ENCODE data around the gene NKX1-2.

NKX1-2 gene

DNA sequence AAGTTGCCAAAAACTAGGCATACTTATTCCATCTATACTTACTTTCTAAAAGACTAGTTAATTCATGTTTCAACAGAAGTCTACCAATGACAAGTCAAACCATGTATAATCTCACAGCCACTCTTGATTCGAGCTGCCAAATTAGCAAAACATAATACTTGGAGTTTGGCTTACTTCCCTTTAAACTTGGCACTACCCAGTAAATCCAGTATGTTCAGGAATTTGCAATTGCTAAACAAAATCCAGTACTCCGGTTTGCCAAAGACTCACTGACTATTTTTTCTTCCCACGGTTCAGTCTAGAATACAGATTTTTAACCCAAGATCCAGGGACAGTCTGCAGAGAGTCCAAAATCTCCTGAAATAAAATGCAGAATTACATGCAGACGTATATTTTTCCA, 35.8 kb downstream of the NKX1-2 start:
- DNase-seq: no peak

DNA sequence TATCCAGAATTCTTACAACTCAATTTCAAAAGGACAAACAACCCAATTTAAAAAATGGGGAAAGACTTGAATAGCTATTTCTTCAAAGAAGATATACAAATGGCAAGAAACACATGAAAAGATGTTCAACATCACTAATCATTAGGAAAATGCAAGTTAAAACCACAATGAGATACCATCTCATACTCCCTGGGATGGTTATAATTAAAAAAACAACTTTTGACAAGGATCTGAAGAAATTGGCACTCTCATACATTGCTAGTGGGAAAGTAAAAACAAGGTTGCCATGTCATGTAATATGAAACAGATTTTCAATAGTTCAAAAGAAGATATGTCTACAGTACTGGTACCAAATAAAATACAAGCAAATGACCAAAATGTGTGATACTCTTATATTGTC, 40.1 kb downstream of the NKX1-2 start:
- DNase-seq: no peak

DNA sequence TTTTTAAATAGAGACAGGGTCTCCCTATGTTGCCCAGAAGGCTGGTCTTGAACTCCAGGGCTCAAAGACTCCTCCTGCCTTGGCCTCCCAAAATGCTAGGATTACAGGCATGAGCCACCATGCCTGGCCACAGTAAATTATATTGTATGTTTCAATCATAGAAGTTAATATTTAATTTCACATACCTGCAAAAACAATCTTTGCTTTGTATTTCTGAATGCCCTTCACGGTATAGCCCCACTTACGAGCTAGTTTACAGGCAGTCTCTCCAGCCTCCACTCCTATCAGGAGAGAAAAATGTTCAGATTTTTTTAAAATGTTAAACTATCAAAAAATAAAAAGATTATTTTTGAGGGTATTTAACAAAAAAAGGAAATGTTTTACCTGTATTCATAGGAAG, 41.5 kb downstream of the NKX1-2 start:
- DNase-seq: no peak

DNA sequence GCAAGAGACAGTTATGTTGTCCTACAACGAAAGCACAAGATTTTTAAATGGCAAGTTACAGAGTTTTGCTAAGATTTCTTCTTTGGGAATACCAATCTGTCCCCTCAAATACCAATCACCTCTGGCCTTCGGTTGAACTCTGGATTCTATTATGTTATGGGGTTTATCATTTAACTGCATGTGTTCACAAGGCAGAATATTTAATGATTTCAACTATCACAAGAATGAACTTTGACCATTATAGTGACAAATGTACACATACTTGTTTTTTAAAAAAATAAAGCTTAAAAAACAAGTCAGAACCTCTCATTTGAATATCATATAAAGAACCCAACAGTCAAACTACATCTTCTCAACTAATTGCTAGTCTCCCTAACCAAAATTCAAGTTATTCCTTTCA, 42.4 kb downstream of the NKX1-2 start:
- no peak for DNase-seq

DNA sequence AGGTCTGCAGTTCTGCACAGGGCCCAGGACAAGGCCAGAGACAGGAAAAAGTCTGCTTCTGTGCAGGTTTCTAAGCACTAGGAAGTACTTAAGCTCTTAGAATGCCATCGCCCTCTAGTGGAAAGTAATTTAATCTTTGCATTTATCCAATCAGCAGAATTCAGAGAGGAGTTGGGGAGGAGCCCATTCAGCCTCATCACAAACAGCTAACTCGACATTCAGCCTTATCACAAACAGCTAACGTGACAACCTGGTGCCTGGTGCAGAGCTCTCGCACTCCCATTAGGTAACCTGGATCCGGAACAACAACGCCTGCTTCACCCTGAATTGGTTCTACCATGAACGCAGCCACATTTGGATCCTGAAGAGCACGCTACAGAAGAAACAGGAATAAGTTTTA, 46.3 kb downstream of the NKX1-2 start:
- peak; percentile 93 for DNase-seq

DNA sequence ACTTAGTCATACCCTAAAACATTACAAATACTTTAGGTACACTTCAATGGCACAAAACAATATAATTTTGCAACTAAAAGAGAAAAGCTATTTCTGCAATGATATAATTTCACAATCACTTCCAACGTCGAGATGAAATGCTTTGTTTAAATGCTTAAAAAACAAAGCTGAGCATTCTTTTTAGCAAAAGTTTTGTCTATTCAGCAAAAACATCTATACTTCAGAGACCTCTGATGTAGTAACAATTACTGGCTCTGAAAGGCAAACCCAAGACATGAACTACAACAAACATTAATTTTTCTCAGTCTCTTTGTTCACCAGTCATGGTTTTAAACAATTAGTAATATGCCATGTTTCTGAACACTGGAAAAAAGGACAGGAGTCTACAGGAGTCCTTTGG, 47.6 kb downstream of the NKX1-2 start:
- DNase-seq: no peak

DNA sequence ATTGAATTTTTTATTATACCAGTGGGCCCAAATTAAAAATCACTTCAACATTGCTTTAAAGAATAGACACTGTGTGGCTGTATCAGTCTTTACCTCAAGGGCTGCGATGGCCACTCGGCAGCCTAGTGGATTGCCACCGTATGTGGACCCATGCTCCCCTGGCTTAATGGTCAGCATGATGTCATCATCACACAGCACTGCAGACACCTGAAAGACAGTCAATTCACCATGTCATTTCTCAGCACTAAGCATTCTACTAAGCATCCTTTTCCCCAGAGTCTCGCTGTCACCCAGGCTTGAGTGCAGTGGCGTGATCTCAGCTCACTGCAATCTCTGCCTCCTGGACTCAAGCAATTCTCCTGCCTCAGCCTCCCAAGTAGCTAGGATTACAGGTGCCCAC, 48.2 kb downstream of the NKX1-2 start:
- DNase-seq: no peak

Measured in NCI-H1436 (cell line).